K562 (cell line): ENCODE results near the gene DYNLT4. TPM values are rescaled to one million over a fixed set of nuclear protein-coding genes. Genes with fewer than 3 reads are reported as not detected.

Source experiments
- CBFA2T3 ChIP-seq: fragments of 450-650 bp; IDR thresholded peaks from 2 replicates; pipeline ENCODE4 v1.6.1; 2017
- EGR1 ChIP-seq: fragments of 450-650 bp; conservative IDR thresholded peaks from 2 replicates; pipeline ENCODE4 v1.6.1; 2017; ENCODE audit warnings: mild to moderate bottlenecking
- MAFK ChIP-seq: IDR thresholded peaks from 2 replicates; pipeline ENCODE4 v1.6.1; 2011; ENCODE audit warnings: low read length, improper control_type of control experiment
- NONO ChIP-seq, 2 experiments: fragments of 200-400 bp in 1 of 2; fragments of 450-650 bp in 1 of 2; formaldehyde crosslinking in 1 of 2; IDR thresholded peaks; 2 replicates each; pipeline ENCODE4 v1.6.1; 2017; ENCODE audit warnings: low read depth in 2 of 2, mild to moderate bottlenecking in 2 of 2, moderate library complexity in 2 of 2, low read length in 1 of 2
- PPARD ChIP-seq: fragments of 250-450 bp; sonication (Bioruptor Pico); IDR thresholded peaks from 2 replicates; pipeline ENCODE4 v1.8.0; 2022; ENCODE audit warnings: inconsistent platforms, mild to moderate bottlenecking, moderate library complexity
- SMARCB1 ChIP-seq: IDR thresholded peaks from 2 replicates; pipeline ENCODE4 v1.6.1; 2011; ENCODE audit warnings: improper control_type of control experiment, low read depth; ENCODE audit not compliant: insufficient read length
- ZNF311 ChIP-seq: fragments of 250-450 bp; sonication (Bioruptor Pico); IDR thresholded peaks from 2 replicates; pipeline ENCODE4 v1.4.0; 2020; ENCODE audit warnings: mild to moderate bottlenecking, moderate library complexity
- ZNF408 ChIP-seq: fragments of 250-450 bp; sonication (Bioruptor Pico); IDR thresholded peaks from 2 replicates; pipeline ENCODE4 v1.4.0; 2020; ENCODE audit warnings: low read depth, mild to moderate bottlenecking, moderate library complexity
- polyA plus RNA-seq, 8 experiments: library from polyadenylated mRNA; depleted of rRNA in 4 of 8; stranded (reverse) in 5 of 8; unstranded in 3 of 8; fragments of >200 nt; fragmentation: Nextera tagmentation in 2 of 8; fragmentation: Illumina TruSeq in 1 of 8; extraction: Ambion mirVana in 2 of 8; extraction: Trizol in 1 of 8; gene quantifications; 2 replicates each; pipeline versions ENCODE4 v1.2.1 to v1.2.3, GENCODE V29; 2011 to 2014; ENCODE audit warnings: inconsistent platforms in 1 of 8, missing spikeins in 1 of 8
- total RNA-seq, 7 experiments: library from RNA; depleted of rRNA in 6 of 7; stranded (reverse); fragments of >200 nt in 6 of 7; fragmentation: Illumina TruSeq in 2 of 7; extraction: Trizol in 2 of 7; gene quantifications; 2 replicates each; pipeline versions ENCODE4 v1.2.1 to v1.2.3, GENCODE V29; 2011 to 2021; ENCODE audit warnings: low replicate concordance in 1 of 7
- TF ChIP-seq, protein P1 (sequence below), 2 experiments: fragments of 450-650 bp; formaldehyde crosslinking in 1 of 2; IDR thresholded peaks; 2 replicates each; pipeline versions ENCODE4 v1.4.0 to v1.6.1; 2014 to 2020; ENCODE audit warnings: mild to moderate bottlenecking in 2 of 2, borderline replicate concordance in 1 of 2, low read depth in 1 of 2
- TF ChIP-seq, protein P2 (sequence below), 2 experiments: fragments of 450-650 bp in 1 of 2; sonication (generic) in 1 of 2; formaldehyde crosslinking; conservative IDR thresholded peaks; 2 replicates each; pipeline versions ENCODE4 v1.4.0 to v1.8.1; 2020 to 2022; ENCODE audit warnings: mild to moderate bottlenecking in 1 of 2, missing genetic modification reagents in 1 of 2

The DYNLT4 gene
- total and polyA plus RNA-seq, 9 of the 15 experiments (the other 6 are each of a cell fraction or from before 2014, with no cell fraction given) = 0.29 to 0.73 TPM; not detected in 7

DNA sequence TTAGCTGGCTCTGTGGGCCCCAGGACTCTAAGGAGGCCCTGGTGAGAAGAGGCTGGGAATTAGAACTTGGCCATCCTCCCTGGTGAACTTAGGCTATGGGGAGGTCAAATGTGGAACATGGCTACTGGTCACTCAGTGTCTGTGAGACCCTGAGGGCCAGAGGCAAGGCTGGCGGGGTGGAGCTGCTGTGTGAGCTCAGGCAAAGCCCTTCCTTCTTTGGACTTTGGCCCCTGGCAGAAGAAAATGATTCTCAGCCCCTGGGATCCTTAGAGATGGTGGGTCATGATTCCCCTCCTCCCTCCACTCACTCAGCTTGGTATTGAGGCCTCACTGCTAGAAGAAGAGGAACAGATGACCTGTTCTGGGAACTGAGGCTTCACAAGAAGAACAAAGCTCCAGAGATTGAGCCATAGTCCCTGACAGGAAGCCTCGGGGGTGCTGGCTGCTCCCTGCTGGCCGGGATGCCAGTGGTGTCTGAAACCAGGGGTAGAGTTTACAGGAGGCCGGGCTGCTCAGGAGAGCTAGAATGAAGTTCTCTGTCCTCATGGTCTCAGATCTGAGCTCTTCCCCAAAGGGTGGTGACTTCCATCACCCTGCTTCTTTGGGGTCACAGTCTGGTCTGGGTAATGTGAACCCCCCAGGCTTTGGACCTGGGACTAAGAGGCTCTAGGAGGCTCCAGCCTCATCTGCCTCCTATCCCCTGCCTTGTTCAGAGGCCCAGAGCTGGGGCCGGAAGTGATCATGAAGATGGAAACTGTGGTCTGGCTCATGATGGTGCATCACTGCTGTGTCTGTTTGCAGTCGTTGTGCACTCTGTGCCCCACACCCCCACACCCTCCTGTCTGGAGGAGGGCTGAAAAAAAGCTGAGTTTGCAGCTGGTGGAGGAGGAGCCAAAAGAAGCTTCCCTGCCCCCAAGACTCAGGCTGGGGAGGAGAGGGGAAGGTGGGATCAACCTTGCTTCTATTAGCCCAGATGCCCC is 2.1 kb upstream of the DYNLT4 start (continued):
- TF ChIP-seq, protein P1, sequence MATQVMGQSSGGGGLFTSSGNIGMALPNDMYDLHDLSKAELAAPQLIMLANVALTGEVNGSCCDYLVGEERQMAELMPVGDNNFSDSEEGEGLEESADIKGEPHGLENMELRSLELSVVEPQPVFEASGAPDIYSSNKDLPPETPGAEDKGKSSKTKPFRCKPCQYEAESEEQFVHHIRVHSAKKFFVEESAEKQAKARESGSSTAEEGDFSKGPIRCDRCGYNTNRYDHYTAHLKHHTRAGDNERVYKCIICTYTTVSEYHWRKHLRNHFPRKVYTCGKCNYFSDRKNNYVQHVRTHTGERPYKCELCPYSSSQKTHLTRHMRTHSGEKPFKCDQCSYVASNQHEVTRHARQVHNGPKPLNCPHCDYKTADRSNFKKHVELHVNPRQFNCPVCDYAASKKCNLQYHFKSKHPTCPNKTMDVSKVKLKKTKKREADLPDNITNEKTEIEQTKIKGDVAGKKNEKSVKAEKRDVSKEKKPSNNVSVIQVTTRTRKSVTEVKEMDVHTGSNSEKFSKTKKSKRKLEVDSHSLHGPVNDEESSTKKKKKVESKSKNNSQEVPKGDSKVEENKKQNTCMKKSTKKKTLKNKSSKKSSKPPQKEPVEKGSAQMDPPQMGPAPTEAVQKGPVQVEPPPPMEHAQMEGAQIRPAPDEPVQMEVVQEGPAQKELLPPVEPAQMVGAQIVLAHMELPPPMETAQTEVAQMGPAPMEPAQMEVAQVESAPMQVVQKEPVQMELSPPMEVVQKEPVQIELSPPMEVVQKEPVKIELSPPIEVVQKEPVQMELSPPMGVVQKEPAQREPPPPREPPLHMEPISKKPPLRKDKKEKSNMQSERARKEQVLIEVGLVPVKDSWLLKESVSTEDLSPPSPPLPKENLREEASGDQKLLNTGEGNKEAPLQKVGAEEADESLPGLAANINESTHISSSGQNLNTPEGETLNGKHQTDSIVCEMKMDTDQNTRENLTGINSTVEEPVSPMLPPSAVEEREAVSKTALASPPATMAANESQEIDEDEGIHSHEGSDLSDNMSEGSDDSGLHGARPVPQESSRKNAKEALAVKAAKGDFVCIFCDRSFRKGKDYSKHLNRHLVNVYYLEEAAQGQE (IDR thresholded peaks at IDR 0.05; ENCODE audit: borderline replicate concordance) = no peak
- TF ChIP-seq, protein P1 (CRISPR knock-in tag; IDR thresholded peaks at IDR 0.05; ENCODE audit: low read depth) = no peak
- TF ChIP-seq NONO (IDR thresholded peaks at IDR 0.05; ENCODE audit: low read depth in 2 of 2, low read length in 1 of 2) (no peak), ZNF311 (CRISPR knock-in tag) (no peak), EGR1 (peak; percentile 85), ZNF408 (CRISPR knock-in tag) (no peak), SMARCB1 (no peak), MAFK (peak; percentile 79), PPARD (CRISPR knock-in tag) (no peak), CBFA2T3 (peak; percentile 45)
- TF ChIP-seq, protein P2, sequence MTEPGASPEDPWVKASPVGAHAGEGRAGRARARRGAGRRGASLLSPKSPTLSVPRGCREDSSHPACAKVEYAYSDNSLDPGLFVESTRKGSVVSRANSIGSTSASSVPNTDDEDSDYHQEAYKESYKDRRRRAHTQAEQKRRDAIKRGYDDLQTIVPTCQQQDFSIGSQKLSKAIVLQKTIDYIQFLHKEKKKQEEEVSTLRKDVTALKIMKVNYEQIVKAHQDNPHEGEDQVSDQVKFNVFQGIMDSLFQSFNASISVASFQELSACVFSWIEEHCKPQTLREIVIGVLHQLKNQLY (CRISPR knock-in tag; conservative IDR thresholded peaks at IDR 0.05) = no peak
